ENCODE measurements around the gene SDHAF2.

DNA sequence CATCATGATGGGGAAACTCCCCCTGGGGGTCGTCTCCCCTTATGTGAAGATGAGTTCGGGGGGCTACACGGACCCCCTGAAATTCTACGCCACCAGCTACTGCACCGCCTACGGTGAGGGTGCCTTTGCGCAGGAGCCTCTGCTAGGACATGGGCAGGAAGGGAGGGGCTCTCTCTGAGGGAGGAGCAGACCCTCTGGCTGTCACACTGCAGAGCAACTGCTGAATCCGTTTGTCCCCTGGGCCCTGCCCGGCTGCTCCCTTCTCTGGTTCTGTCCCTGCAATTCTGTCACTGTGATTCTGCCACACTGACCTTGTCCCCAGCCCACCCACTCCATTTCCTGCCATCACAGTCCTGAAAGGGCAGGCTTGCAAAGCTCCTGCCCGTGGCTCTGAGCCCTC is 51.9 kb downstream of the SDHAF2 start:
- TF ChIP-seq EZH2phosphoT487 (IDR thresholded peaks at IDR 0.05; ENCODE audit: insufficient read depth, low read depth) (no peak), EZH2 (IDR thresholded peaks at IDR 0.05; ENCODE audit: insufficient read depth, poor library complexity, severe bottlenecking) (no peak)
